ENCODE data around the gene P3H2. TPM values are rescaled to one million over a fixed set of nuclear protein-coding genes. Genes with fewer than 3 reads are reported as not detected.
"Not testable (repeated sequence)": the region's sequence is repeated elsewhere in the genome, so short reads cannot be mapped to it uniquely, and the experiment has no call there.

The P3H2 gene
- total RNA-seq, 1 experiment from 2014 or later, result 20.9 TPM

- Histone ChIP-seq H3K4me2 (no peak overlapping the region), H3K4me3 (no peak overlapping the region), H3K9me3 (ENCODE audit: insufficient read depth, low read depth) (no peaks in the 10 kb centered on the region), H3K9me2 (ENCODE audit: insufficient read depth) (no peaks in the 10 kb centered on the region), H3K4me1 (replicated peaks; ENCODE audit: insufficient read depth) (no peaks in the 10 kb centered on the region), H4K20me1 (ENCODE audit: insufficient read depth) (no peaks in the 10 kb centered on the region), H2AFZ (no peak overlapping the region), H3K36me3 (ENCODE audit: low read depth) (no peaks in the 10 kb centered on the region), H3F3A (ENCODE audit: insufficient read depth, low read depth) (no peaks in the 10 kb centered on the region), H3K79me2 (ENCODE audit: low read depth) (no peaks in the 10 kb centered on the region; the same call in 1 of the 2 replicates), H3K27me3 (ENCODE audit: insufficient read depth, low read depth) (no peaks in the 10 kb centered on the region), H3K27ac (no peak overlapping the region)
- intact Hi-C loops (cut with micrococcal nuclease; ENCODE audit: unreplicated experiment), result no loop called here
- ChIA-PET POLR2A (ENCODE audit: unreplicated experiment) (no interaction called here), CTCF (interaction anchor here (0.6 kb wide), 1 partner anchor 107 kb away, joined by 6 read pairs; no protein-coding TSS in a partner anchor)
- BruUV-seq (replicated peaks), result no TSS peak
- no peak for DNase-seq
- TF ChIP-seq EZH2 (IDR thresholded peaks at IDR 0.05; ENCODE audit: low read depth), result no peak
- TF ChIP-seq CTCF (conservative IDR thresholded peaks at IDR 0.05), result no peak
Observed at GRCh38 chr3:190084983-190085382, 35.7 kb downstream of the P3H2 start.

GRCh38 chr3:190083635-190084034, 37.1 kb downstream of the P3H2 start:
- Histone ChIP-seq H3K79me2 (ENCODE audit: low read depth) (no peaks in the 10 kb centered on the region; the same call in 1 of the 2 replicates), H3K4me3 (no peak overlapping the region), H3K4me2 (no peak overlapping the region), H3F3A (ENCODE audit: insufficient read depth, low read depth) (no peaks in the 10 kb centered on the region), H3K36me3 (ENCODE audit: low read depth) (no peaks in the 10 kb centered on the region), H3K27ac (no peak overlapping the region), H3K9me2 (ENCODE audit: insufficient read depth) (no peaks in the 10 kb centered on the region), H3K4me1 (replicated peaks; ENCODE audit: insufficient read depth) (no peaks in the 10 kb centered on the region), H2AFZ (no peak overlapping the region), H4K20me1 (ENCODE audit: insufficient read depth) (no peaks in the 10 kb centered on the region), H3K27me3 (ENCODE audit: insufficient read depth, low read depth) (no peaks in the 10 kb centered on the region), H3K9me3 (ENCODE audit: insufficient read depth, low read depth) (no peaks in the 10 kb centered on the region)
- no TSS peak for BruUV-seq (replicated peaks)
- no peak for DNase-seq
- intact Hi-C loops (cut with micrococcal nuclease; ENCODE audit: unreplicated experiment), result no loop called here
- POLR2A ChIA-PET (ENCODE audit: unreplicated experiment), result no interaction called here
- CTCF ChIA-PET, result no interaction called here
- TF ChIP-seq CTCF (conservative IDR thresholded peaks at IDR 0.05) (no peak), EZH2 (IDR thresholded peaks at IDR 0.05; ENCODE audit: low read depth) (no peak)

GRCh38 chr3:190081389-190081788, 39.3 kb downstream of the P3H2 start:
- no peak overlapping the region for H2AFZ ChIP-seq
- no peak for DNase-seq
- no peaks in the 10 kb centered on the region for H3K27me3 ChIP-seq (ENCODE audit: insufficient read depth, low read depth)
- H3K9me2 ChIP-seq (ENCODE audit: insufficient read depth), result no peaks in the 10 kb centered on the region
- H3K27ac ChIP-seq, result no peak overlapping the region
- ChIA-PET CTCF (interaction anchor here (0.6 kb wide), 1 partner anchor 120 kb away, joined by 3 read pairs; no protein-coding TSS in a partner anchor), POLR2A (ENCODE audit: unreplicated experiment) (no interaction called here)
- no peak for TF ChIP-seq CTCF (conservative IDR thresholded peaks at IDR 0.05)
- peaks cover 9% of the 10 kb centered on the region for H3F3A ChIP-seq (ENCODE audit: insufficient read depth, low read depth)
- H3K9me3 ChIP-seq (ENCODE audit: insufficient read depth, low read depth), result no peaks in the 10 kb centered on the region
- no TSS peak for BruUV-seq (replicated peaks)
- intact Hi-C loops (cut with micrococcal nuclease; ENCODE audit: unreplicated experiment), result no loop called here
- H4K20me1 ChIP-seq (ENCODE audit: insufficient read depth), result no peaks in the 10 kb centered on the region
- peaks cover 17% of the 10 kb centered on the region for H3K4me1 ChIP-seq (replicated peaks; ENCODE audit: insufficient read depth)
- H3K36me3 ChIP-seq (ENCODE audit: low read depth), result no peaks in the 10 kb centered on the region
- H3K4me2 ChIP-seq, result no peak overlapping the region
- no peaks in the 10 kb centered on the region; the same call in 1 of the 2 replicates for H3K79me2 ChIP-seq (ENCODE audit: low read depth)
- no peak overlapping the region for H3K4me3 ChIP-seq

GRCh38 chr3:190079173-190079572, 41.5 kb downstream of the P3H2 start:
- H3K4me3 ChIP-seq; H3K4me2 ChIP-seq; H3K79me2 ChIP-seq (ENCODE audit: low read depth); DNase-seq; H3K9me2 ChIP-seq (ENCODE audit: insufficient read depth); BruUV-seq (replicated peaks); POLR2A ChIA-PET (ENCODE audit: unreplicated experiment); H2AFZ ChIP-seq; CTCF ChIA-PET; H4K20me1 ChIP-seq (ENCODE audit: insufficient read depth); H3K36me3 ChIP-seq (ENCODE audit: low read depth); H3K27me3 ChIP-seq (ENCODE audit: insufficient read depth, low read depth); H3K9me3 ChIP-seq (ENCODE audit: insufficient read depth, low read depth); H3K27ac ChIP-seq: not testable (repeated sequence)
- intact Hi-C loops (cut with micrococcal nuclease; ENCODE audit: unreplicated experiment), result loop anchor here (5.0 kb wide), 1 partner anchor 42 kb away; no protein-coding TSS in a partner anchor
- Histone ChIP-seq H3K4me1 (replicated peaks; ENCODE audit: insufficient read depth) (peaks cover 27% of the 10 kb centered on the region), H3F3A (ENCODE audit: insufficient read depth, low read depth) (peaks cover 19% of the 10 kb centered on the region)
